ENCODE results near the gene ALOX12B. TPM values are rescaled to one million over a fixed set of nuclear protein-coding genes. Genes with fewer than 3 reads are reported as not detected.
A peak's percentile ranks its signal among the peaks of the same experiment; 100 is the strongest.

The ALOX12B gene
- polyA plus RNA-seq, 1 of the 3 experiments (the other 2 are of a cell fraction): 0.20 TPM

GRCh38 chr17:8128125-8128784 lies 40.7 kb upstream of the ALOX12B start (continued):
- TF ChIP-seq IRF3 (IDR thresholded peaks at IDR 0.05; ENCODE audit: low read depth, low read length) (no peak), MXI1 (IDR thresholded peaks at IDR 0.05; ENCODE audit: low read depth, low read length) (no peak), MEF2A (IDR thresholded peaks at IDR 0.05; ENCODE audit: borderline replicate concordance, low read depth) (no peak), FOXJ3 (CRISPR knock-in tag; IDR thresholded peaks at IDR 0.05) (no peak), SIN3A (IDR thresholded peaks at IDR 0.05; ENCODE audit: borderline replicate concordance, low read depth, low read length) (no peak)

- H3K4me2 ChIP-seq: peak overlapping the region; percentile 97
- H3K79me2 ChIP-seq (ENCODE audit: insufficient read depth): no peaks in the 10 kb centered on the region
- H3K4me3 ChIP-seq (ENCODE audit: low read depth in 2 of 2, low read length in 1 of 2): peak overlapping the region; percentile 53 to 81
- H4K20me1 ChIP-seq (ENCODE audit: insufficient read depth): no peaks in the 10 kb centered on the region; the same call in 1 of the 2 replicates
- under 1% methylated on average over 21 of the region's 45 CpGs for WGBS (ENCODE audit: low lambda C conversion rate)
- no peaks in the 10 kb centered on the region for H3K9me3 ChIP-seq
- H3K9ac ChIP-seq: peak overlapping the region; percentile 62; the same call in 1 of the 2 replicates
- no peaks in the 10 kb centered on the region for H3K9me2 ChIP-seq
- TF ChIP-seq MAX (IDR thresholded peaks at IDR 0.05; ENCODE audit: low read depth): 0 out of 2 replicates have a peak, but pooled peaks have one; percentile 11
- no peak for TF ChIP-seq EP300 (IDR thresholded peaks at IDR 0.05; ENCODE audit: borderline replicate concordance in 1 of 2, low read depth in 1 of 2, low read length in 1 of 2)
- TF ChIP-seq TAF1 (IDR thresholded peaks at IDR 0.05; ENCODE audit: borderline replicate concordance, low read depth, low read length): no peak
- TF ChIP-seq RCOR1 (IDR thresholded peaks at IDR 0.05; ENCODE audit: low read length): no peak
- peak; percentile 48; the same call in 1 of the 2 replicates for TF ChIP-seq REST (IDR thresholded peaks at IDR 0.05; ENCODE audit: low read depth, low read length)
- TF ChIP-seq JUND (IDR thresholded peaks at IDR 0.05): no peak
- TF ChIP-seq TCF12 (IDR thresholded peaks at IDR 0.05): no peak
- TF ChIP-seq YY1 (IDR thresholded peaks at IDR 0.05; ENCODE audit: low read depth): no peak
- no peak for TF ChIP-seq ELF1 (IDR thresholded peaks at IDR 0.05)
- TF ChIP-seq MXI1 (IDR thresholded peaks at IDR 0.05; ENCODE audit: low read depth, low read length): no peak
- peak; percentile 46 for TF ChIP-seq NRF1 (IDR thresholded peaks at IDR 0.05; ENCODE audit: low read depth, low read length)
- peak; percentile 84 for DNase-seq
- H3K36me3 ChIP-seq (replicated peaks in 1 of 2; ENCODE audit: control insufficient read depth in 1 of 2, insufficient read depth in 2 of 2, low read length in 1 of 2): no peaks in the 10 kb centered on the region
- peaks cover 0 to 25% of the 10 kb centered on the region in 2 experiments; a peak in 1 of 4 replicates for H3K4me1 ChIP-seq (ENCODE audit: control insufficient read depth in 1 of 2, insufficient read depth in 2 of 2, low read depth in 1 of 2, low read length in 1 of 2)
- H3F3A ChIP-seq (replicated peaks; ENCODE audit: insufficient read depth): peaks cover 22% of the 10 kb centered on the region
- POLR2A ChIA-PET: interaction anchor here (1.3 to 2.0 kb wide), 3 partner anchors 14 to 47 kb away, joined by 5 to 6 read pairs (median 5); no protein-coding TSS in a partner anchor
- H2AFZ ChIP-seq (ENCODE audit: low read depth): peak overlapping the region; percentile 97
- CTCF ChIA-PET: interaction anchor here (0.6 to 4.9 kb wide), 12 partner anchors 7 to 110 kb away, joined by 3 to 50 read pairs (median 4); partner anchors contain the start of gene PER1
- H3K27ac ChIP-seq (ENCODE audit: low read depth in 2 of 2, low read length in 1 of 2): peak overlapping the region; percentile 60 to 69
- H3K27me3 ChIP-seq (ENCODE audit: insufficient read depth): no peaks in the 10 kb centered on the region; the same call in 1 of the 2 replicates
Observed at GRCh38 chr17:8126491-8127066, 39.1 kb upstream of the ALOX12B start.
